ENCODE measurements around the gene WASHC2A.
"Not testable (repeated sequence)": the region's sequence is repeated elsewhere in the genome, so short reads cannot be mapped to it uniquely, and the experiment has no call there.

Gene WASHC2A

DNA sequence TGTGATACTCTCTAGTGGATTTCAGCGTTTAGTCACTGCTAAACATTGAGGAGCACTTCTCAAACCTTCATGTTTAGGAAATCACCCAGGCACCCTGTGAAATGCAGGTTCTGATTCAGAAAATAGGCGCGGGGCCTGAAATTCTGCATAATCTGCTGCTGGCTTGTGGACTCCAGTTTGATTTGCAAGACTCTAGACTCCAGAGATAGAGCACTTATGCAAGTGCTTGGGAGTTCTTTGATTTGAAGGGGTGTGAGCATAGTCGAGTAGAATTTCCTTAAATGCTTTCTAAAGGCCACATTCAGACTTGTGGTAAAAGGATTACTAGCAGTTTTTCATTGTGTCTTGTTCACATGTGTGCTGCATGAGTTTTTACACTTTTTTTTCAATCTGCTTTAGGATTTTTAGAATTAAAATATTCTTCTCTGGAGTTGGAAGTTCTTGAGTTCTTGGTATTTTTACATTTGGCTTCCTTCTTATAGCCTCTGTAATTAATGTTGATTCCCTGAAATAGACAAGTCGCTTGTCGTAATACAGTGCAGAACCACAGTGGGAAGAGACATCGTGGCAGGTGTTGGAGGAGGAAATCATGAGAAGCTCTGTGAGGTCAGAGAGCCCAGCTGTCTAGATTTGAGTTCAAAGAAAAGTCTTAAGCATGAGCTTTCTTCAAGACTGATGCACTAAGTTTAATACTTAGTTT lies 41.4 kb downstream of the WASHC2A start:
- H2BK5ac ChIP-seq (ENCODE audit: low read length); H3K9me3 ChIP-seq (replicated peaks in 1 of 2; ENCODE audit: control insufficient read depth in 2 of 2, insufficient read depth in 1 of 2, low read depth in 1 of 2, low read length in 2 of 2); H2BK15ac ChIP-seq (ENCODE audit: low read length); H4K91ac ChIP-seq (ENCODE audit: low read depth, low read length, poor library complexity); H2AFZ ChIP-seq (ENCODE audit: low read length); H3K4me3 ChIP-seq (ENCODE audit: low read length in 2 of 2); H2BK12ac ChIP-seq (ENCODE audit: low read length); H4K8ac ChIP-seq (ENCODE audit: low read depth, low read length); H3K18ac ChIP-seq (ENCODE audit: low read length); H3K36me3 ChIP-seq (replicated peaks in 1 of 2; ENCODE audit: control insufficient read depth in 2 of 2, insufficient read depth in 2 of 2, low read length in 2 of 2); H3K14ac ChIP-seq (ENCODE audit: low read length); H2BK120ac ChIP-seq (ENCODE audit: low read depth, low read length); H3K4ac ChIP-seq (ENCODE audit: low read length); DNase-seq (ENCODE audit: low spot score); H3K4me1 ChIP-seq (ENCODE audit: control insufficient read depth in 2 of 2, insufficient read depth in 1 of 2, low read depth in 1 of 2, low read length in 2 of 2); H3K4me2 ChIP-seq (ENCODE audit: insufficient read depth, low read length, poor library complexity, severe bottlenecking); H3K23ac ChIP-seq (ENCODE audit: low read depth, low read length, poor library complexity); H3K9ac ChIP-seq (ENCODE audit: low read depth, low read length, poor library complexity); H3K27me3 ChIP-seq (ENCODE audit: control insufficient read depth in 3 of 3, insufficient read depth in 3 of 3, low read depth in 1 of 3, low read length in 3 of 3); H2AK5ac ChIP-seq (ENCODE audit: low read depth, low read length); H3K27ac ChIP-seq (replicated peaks; ENCODE audit: low read length); H3K79me1 ChIP-seq (ENCODE audit: low read depth, low read length): not testable (repeated sequence)
- WGBS, 2 donors (ENCODE audit: extremely low coverage in 2 of 2, insufficient read length in 2 of 2, insufficient replicate concordance in 1 of 2) = no CpG with 5 or more reads among the region's 7 CpGs

- H3K36me3 ChIP-seq (replicated peaks in 1 of 2; ENCODE audit: control insufficient read depth in 2 of 2, insufficient read depth in 2 of 2, low read length in 2 of 2); H3K14ac ChIP-seq (ENCODE audit: low read length); H3K4me3 ChIP-seq (ENCODE audit: low read length in 2 of 2); DNase-seq (ENCODE audit: low spot score); H3K4me2 ChIP-seq (ENCODE audit: insufficient read depth, low read length, poor library complexity, severe bottlenecking); H3K4ac ChIP-seq (ENCODE audit: low read length); H3K27ac ChIP-seq (replicated peaks; ENCODE audit: low read length); H3K9me3 ChIP-seq (replicated peaks in 1 of 2; ENCODE audit: control insufficient read depth in 2 of 2, insufficient read depth in 1 of 2, low read depth in 1 of 2, low read length in 2 of 2); H2BK120ac ChIP-seq (ENCODE audit: low read depth, low read length); H3K27me3 ChIP-seq (ENCODE audit: control insufficient read depth in 3 of 3, insufficient read depth in 3 of 3, low read depth in 1 of 3, low read length in 3 of 3); H2AFZ ChIP-seq (ENCODE audit: low read length); H2BK12ac ChIP-seq (ENCODE audit: low read length); H3K9ac ChIP-seq (ENCODE audit: low read depth, low read length, poor library complexity); H2BK5ac ChIP-seq (ENCODE audit: low read length); H2BK15ac ChIP-seq (ENCODE audit: low read length); H4K8ac ChIP-seq (ENCODE audit: low read depth, low read length); H4K91ac ChIP-seq (ENCODE audit: low read depth, low read length, poor library complexity); H3K79me1 ChIP-seq (ENCODE audit: low read depth, low read length); H3K18ac ChIP-seq (ENCODE audit: low read length); H3K4me1 ChIP-seq (ENCODE audit: control insufficient read depth in 2 of 2, insufficient read depth in 1 of 2, low read depth in 1 of 2, low read length in 2 of 2); H2AK5ac ChIP-seq (ENCODE audit: low read depth, low read length); H3K23ac ChIP-seq (ENCODE audit: low read depth, low read length, poor library complexity): not testable (repeated sequence)
- no CpG with 5 or more reads among the region's 9 CpGs for WGBS, 2 donors (ENCODE audit: extremely low coverage in 2 of 2, insufficient read length in 2 of 2, insufficient replicate concordance in 1 of 2)
Measured at GRCh38 chr10:50112419-50113112, 44.8 kb downstream of the WASHC2A start.

DNA sequence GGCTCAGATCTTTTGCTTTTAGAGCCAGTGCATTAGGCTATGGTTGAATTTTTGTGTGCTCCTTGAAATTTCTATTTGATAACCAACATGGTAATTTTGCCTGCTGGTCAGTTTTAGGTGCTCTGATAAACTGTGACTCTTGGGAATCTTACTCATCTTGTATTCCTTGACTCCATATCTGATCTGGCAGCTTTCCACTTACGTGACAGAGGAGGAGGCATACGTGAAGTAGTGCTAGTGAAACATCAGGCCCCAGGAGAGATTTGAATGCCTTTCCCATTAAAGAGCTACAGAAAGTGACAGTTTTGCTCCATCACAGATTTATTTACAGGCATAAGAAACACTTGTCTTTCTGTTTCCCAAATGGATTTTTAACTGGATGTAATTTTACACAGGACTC lies 59.0 kb downstream of the WASHC2A start:
- H3K4ac ChIP-seq (ENCODE audit: low read length); H3K4me2 ChIP-seq (ENCODE audit: insufficient read depth, low read length, poor library complexity, severe bottlenecking); H3K9me3 ChIP-seq (replicated peaks in 1 of 2; ENCODE audit: control insufficient read depth in 2 of 2, insufficient read depth in 1 of 2, low read depth in 1 of 2, low read length in 2 of 2); H2BK120ac ChIP-seq (ENCODE audit: low read depth, low read length); H3K14ac ChIP-seq (ENCODE audit: low read length); H2BK15ac ChIP-seq (ENCODE audit: low read length); H2BK5ac ChIP-seq (ENCODE audit: low read length); H3K23ac ChIP-seq (ENCODE audit: low read depth, low read length, poor library complexity); H3K9ac ChIP-seq (ENCODE audit: low read depth, low read length, poor library complexity); H3K27ac ChIP-seq (replicated peaks; ENCODE audit: low read length); H2BK12ac ChIP-seq (ENCODE audit: low read length); H2AFZ ChIP-seq (ENCODE audit: low read length); DNase-seq (ENCODE audit: low spot score); H3K4me1 ChIP-seq (ENCODE audit: control insufficient read depth in 2 of 2, insufficient read depth in 1 of 2, low read depth in 1 of 2, low read length in 2 of 2); H4K8ac ChIP-seq (ENCODE audit: low read depth, low read length); H3K4me3 ChIP-seq (ENCODE audit: low read length in 2 of 2); H2AK5ac ChIP-seq (ENCODE audit: low read depth, low read length); H3K27me3 ChIP-seq (ENCODE audit: control insufficient read depth in 3 of 3, insufficient read depth in 3 of 3, low read depth in 1 of 3, low read length in 3 of 3); H3K79me1 ChIP-seq (ENCODE audit: low read depth, low read length); H3K18ac ChIP-seq (ENCODE audit: low read length); H4K91ac ChIP-seq (ENCODE audit: low read depth, low read length, poor library complexity): not testable (repeated sequence)
- WGBS, 2 donors (ENCODE audit: extremely low coverage in 2 of 2, insufficient read length in 2 of 2, insufficient replicate concordance in 1 of 2) = no CpG with 5 or more reads among the region's 2 CpGs
- peaks cover 0 to 10% of the 10 kb centered on the region in 2 donors for H3K36me3 ChIP-seq (replicated peaks in 1 of 2; ENCODE audit: control insufficient read depth in 2 of 2, insufficient read depth in 2 of 2, low read length in 2 of 2)

DNA sequence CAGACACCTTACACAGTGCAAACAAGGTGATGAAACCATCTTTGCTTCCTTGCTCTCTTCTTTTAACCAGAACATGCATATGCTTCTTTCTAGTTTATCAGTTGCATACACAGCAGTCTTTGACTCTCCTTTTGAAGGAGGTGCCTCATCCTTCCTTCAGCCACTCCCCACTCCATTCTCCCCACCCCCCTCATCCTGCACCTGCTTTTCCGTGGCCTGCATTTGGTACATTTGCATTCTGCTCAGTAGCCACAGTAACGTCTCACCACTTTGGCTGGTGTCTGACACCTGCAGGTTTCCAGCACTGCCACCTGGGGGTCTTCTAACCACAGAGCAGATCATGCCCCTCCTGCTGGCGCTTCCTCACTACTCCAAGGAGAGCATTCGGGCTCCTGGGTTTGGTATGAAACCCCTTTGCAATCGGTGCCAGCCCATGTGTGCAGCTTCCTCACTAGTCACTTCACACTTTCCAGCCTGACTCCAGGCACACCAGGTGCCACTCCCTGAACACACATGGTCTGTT lies 60.1 kb downstream of the WASHC2A start:
- H2AK5ac ChIP-seq (ENCODE audit: low read depth, low read length); H3K27me3 ChIP-seq (ENCODE audit: control insufficient read depth in 3 of 3, insufficient read depth in 3 of 3, low read depth in 1 of 3, low read length in 3 of 3); H3K4me3 ChIP-seq (ENCODE audit: low read length in 2 of 2); H3K9ac ChIP-seq (ENCODE audit: low read depth, low read length, poor library complexity); H4K91ac ChIP-seq (ENCODE audit: low read depth, low read length, poor library complexity); H3K14ac ChIP-seq (ENCODE audit: low read length); H2BK12ac ChIP-seq (ENCODE audit: low read length); H3K27ac ChIP-seq (replicated peaks; ENCODE audit: low read length); H3K18ac ChIP-seq (ENCODE audit: low read length); DNase-seq (ENCODE audit: low spot score); H3K4ac ChIP-seq (ENCODE audit: low read length); H3K23ac ChIP-seq (ENCODE audit: low read depth, low read length, poor library complexity); H3K4me1 ChIP-seq (ENCODE audit: control insufficient read depth in 2 of 2, insufficient read depth in 1 of 2, low read depth in 1 of 2, low read length in 2 of 2); H2AFZ ChIP-seq (ENCODE audit: low read length); H3K4me2 ChIP-seq (ENCODE audit: insufficient read depth, low read length, poor library complexity, severe bottlenecking); H2BK120ac ChIP-seq (ENCODE audit: low read depth, low read length); H2BK15ac ChIP-seq (ENCODE audit: low read length); H4K8ac ChIP-seq (ENCODE audit: low read depth, low read length); H2BK5ac ChIP-seq (ENCODE audit: low read length); H3K79me1 ChIP-seq (ENCODE audit: low read depth, low read length); H3K9me3 ChIP-seq (replicated peaks in 1 of 2; ENCODE audit: control insufficient read depth in 2 of 2, insufficient read depth in 1 of 2, low read depth in 1 of 2, low read length in 2 of 2): not testable (repeated sequence)
- WGBS, 2 donors (ENCODE audit: extremely low coverage in 2 of 2, insufficient read length in 2 of 2, insufficient replicate concordance in 1 of 2) = no CpG with 5 or more reads among the region's 5 CpGs
- H3K36me3 ChIP-seq (replicated peaks in 1 of 2; ENCODE audit: control insufficient read depth in 2 of 2, insufficient read depth in 2 of 2, low read length in 2 of 2) = peaks cover 0 to 18% of the 10 kb centered on the region in 2 donors

Data from neuronal stem cell (in vitro differentiated cells).